ENCODE measurements around the gene PSMB7.

DNA sequence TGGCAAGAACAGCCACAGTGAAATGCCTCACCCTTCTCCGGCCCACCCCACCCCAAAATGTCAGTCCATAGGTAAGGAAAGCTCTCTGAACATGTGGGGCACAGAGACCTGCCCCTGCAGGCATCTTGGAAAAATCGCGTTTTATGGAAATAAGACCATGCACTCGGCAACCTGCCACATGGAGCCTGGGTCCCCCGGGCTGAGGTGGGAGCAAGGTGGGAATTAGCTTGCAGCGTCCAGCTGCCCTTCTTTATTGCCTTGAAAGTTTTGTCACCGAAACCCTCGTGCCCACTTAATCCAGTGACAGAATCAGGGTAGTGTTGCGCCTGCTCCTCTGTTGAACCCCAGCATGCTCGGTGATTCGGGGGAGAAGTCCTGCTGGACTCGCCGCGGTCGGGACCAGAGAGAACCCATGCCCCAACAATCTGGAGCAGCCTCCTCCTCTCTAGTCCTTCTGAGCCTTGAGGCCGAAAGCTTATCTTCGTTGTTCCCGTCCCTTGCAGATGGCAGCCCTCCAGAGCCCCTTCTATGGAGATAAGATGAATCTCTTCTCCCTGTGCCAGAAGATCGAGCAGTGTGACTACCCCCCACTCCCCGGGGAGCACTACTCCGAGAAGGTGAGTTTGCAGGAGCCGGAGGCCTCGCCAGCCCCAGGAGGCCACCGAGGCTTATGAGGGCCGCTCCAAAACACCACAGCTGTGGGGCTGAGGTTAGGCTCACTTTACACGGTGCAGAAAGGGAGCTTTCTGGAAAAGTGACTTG lies 67.9 kb downstream of the PSMB7 start:
- no peak for TF ChIP-seq CTCF (IDR thresholded peaks at IDR 0.05; ENCODE audit: low read length)
- TF ChIP-seq EZH2 (IDR thresholded peaks at IDR 0.05; ENCODE audit: borderline replicate concordance, low read length): no peak

Data from OCI-LY1 (cell line).